Natural killer cell (primary cell): ENCODE measurements around the gene PADI1. TPM values are rescaled to one million over a fixed set of nuclear protein-coding genes. Genes with fewer than 3 reads are reported as not detected.

Source experiments
- ATAC-seq, 3 donors: fragments of 150-1000 bp in 2 of 3; fragments of 200-7000 bp in 1 of 3; cut with Tn5 transposase; 1 replicate in 1 of 3; 2 replicates in 2 of 3; pipeline ENCODE4 v1.10.0; 2021; ENCODE audit warnings: mild to moderate bottlenecking in 2 of 3, moderate library complexity in 2 of 3
- DNase-seq, 2 donors: peaks; one replicate each; pipeline versions ENCODE4 v3.0.0 to v3.0.0-alpha.2; 2013 to 2021; ENCODE audit warnings: mixed read lengths in 1 of 2
- H3K27ac ChIP-seq: one replicate; pipeline ENCODE4 v1.5.1; 2013; ENCODE audit warnings: mild to moderate bottlenecking, low read length
- H3K27me3 ChIP-seq: one replicate; pipeline ENCODE4 v1.6.1; 2013; ENCODE audit warnings: low read length; ENCODE audit not compliant: control insufficient read depth, insufficient read depth
- H3K36me3 ChIP-seq: one replicate; pipeline ENCODE4 v1.6.1; 2013; ENCODE audit warnings: low read length; ENCODE audit not compliant: control insufficient read depth, insufficient read depth
- H3K4me1 ChIP-seq: one replicate; pipeline ENCODE4 v1.6.1; 2013; ENCODE audit warnings: low read length; ENCODE audit not compliant: control insufficient read depth, insufficient read depth
- H3K4me3 ChIP-seq: one replicate; pipeline ENCODE4 v1.5.1; 2013; ENCODE audit warnings: low read length
- H3K9me3 ChIP-seq: one replicate; pipeline ENCODE4 v1.6.1; 2013; ENCODE audit warnings: low read length; ENCODE audit not compliant: control insufficient read depth, insufficient read depth
- H3K27ac Mint-ChIP-seq, 2 donors: one replicate each; pipeline ENCODE4 v1.8.0; 2022; ENCODE audit warnings: mild to moderate bottlenecking in 2 of 2, mixed read lengths in 2 of 2, moderate library complexity in 1 of 2
- H3K27me3 Mint-ChIP-seq, 2 donors: one replicate each; pipeline ENCODE4 v1.8.0; 2022; ENCODE audit warnings: low read depth in 2 of 2, mixed read lengths in 2 of 2
- H3K36me3 Mint-ChIP-seq: one replicate; pipeline ENCODE4 v1.8.0; 2022; ENCODE audit warnings: mixed read lengths
- H3K4me1 Mint-ChIP-seq, 2 donors: one replicate each; pipeline ENCODE4 v1.8.0; 2022; ENCODE audit warnings: mixed read lengths in 2 of 2
- H3K4me3 Mint-ChIP-seq: one replicate; pipeline ENCODE4 v1.8.0; 2022; ENCODE audit warnings: mild to moderate bottlenecking, moderate library complexity, mixed read lengths
- H3K9me3 Mint-ChIP-seq, 2 donors: one replicate each; pipeline ENCODE4 v1.8.0; 2022; ENCODE audit warnings: mixed read lengths in 2 of 2
- WGBS: methylation state at CpG from one replicate; pipeline ENCODE4 v1.1.7; 2013; ENCODE audit warnings: missing lambda C conversion rate; ENCODE audit not compliant: insufficient coverage; 5-methylcytosine and 5-hydroxymethylcytosine counted together
- intact Hi-C: fragments of 100-400 bp; cut with micrococcal nuclease; formaldehyde crosslinking; loops from one replicate; pipeline ENCODE4 v1.14.2; 2022
- total RNA-seq, 4 donors: library from RNA; stranded (reverse); fragments of 120-200 nt in 1 of 4; gene quantifications; one replicate each; pipeline versions ENCODE4 v1.2.3 to v1.2.4, GENCODE V29; 2013 to 2022
- TF ChIP-seq, protein P1 (sequence below): fragments of 200-600 bp; IDR thresholded peaks from one replicate; pipeline ENCODE4 v1.8.0; 2022; ENCODE audit warnings: antibody characterized with exemption

PADI1 gene
- total RNA-seq, 3 donors from 2014 or later (not counting 1 experiment from before 2014, with no cell fraction given), result not detected

GRCh38 chr1:17194133-17194475 is 10.8 kb upstream of the PADI1 start:
- intact Hi-C loops, result no loop called here
- no peak overlapping the region for H3K27ac Mint-ChIP-seq

DNA sequence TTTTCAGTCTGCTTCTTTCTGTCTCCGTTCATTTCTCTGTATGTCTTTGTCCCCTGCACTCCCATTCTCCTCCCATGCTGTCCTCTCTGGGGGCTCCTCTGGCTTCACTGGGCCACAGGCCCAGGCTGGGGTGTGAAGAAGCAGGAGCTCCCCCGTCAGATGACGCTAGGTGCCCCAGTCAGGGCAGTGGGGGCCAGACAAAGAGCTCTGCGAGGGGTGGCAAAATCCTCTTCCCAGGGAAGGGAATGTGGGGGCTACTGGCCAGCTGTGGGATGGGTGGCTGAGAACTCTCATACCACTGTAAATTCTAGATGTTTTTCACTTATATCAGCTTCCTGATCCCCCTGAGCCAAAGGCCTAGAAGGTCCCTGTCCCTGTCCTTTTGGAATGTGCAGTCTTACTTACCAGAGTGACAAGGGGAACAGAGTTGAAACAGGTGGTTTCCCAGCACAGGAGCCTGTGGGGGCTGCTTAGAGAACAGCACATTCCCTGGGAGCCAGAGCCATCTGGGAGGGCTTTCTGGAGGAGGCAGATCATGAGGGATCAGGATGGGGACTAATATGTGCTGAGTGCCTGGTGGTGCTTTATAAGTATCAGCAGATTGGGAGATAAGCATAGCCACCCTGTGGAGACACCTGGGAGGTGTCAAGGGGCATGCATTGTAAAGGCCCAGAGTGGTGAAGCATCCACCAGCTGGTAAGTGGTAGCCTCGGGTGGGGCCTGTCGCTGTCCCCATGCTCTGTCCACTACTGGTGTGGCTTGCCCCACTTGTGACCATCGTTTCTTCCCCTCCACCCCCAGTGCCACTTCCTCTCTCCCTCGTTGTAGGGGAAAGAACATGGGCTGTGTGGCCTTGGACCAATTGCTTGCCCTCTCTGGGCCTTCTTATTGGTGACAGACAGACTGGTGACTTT is 10.1 kb upstream of the PADI1 start:
- no peaks in the 10 kb centered on the region for H3K4me1 ChIP-seq
- peaks cover 7 to 10% of the 10 kb centered on the region in 2 donors for H3K4me1 Mint-ChIP-seq
- H3K27ac ChIP-seq, result no peak overlapping the region
- no peaks in the 10 kb centered on the region for H3K27me3 ChIP-seq
- H3K4me3 ChIP-seq, result no peak overlapping the region
- H3K36me3 ChIP-seq, result no peaks in the 10 kb centered on the region
- no peaks in the 10 kb centered on the region for H3K9me3 Mint-ChIP-seq
- H3K36me3 Mint-ChIP-seq, result no peaks in the 10 kb centered on the region
- H3K27me3 Mint-ChIP-seq, result peaks cover 6 to 10% of the 10 kb centered on the region in 2 donors
- TF ChIP-seq, protein P1, sequence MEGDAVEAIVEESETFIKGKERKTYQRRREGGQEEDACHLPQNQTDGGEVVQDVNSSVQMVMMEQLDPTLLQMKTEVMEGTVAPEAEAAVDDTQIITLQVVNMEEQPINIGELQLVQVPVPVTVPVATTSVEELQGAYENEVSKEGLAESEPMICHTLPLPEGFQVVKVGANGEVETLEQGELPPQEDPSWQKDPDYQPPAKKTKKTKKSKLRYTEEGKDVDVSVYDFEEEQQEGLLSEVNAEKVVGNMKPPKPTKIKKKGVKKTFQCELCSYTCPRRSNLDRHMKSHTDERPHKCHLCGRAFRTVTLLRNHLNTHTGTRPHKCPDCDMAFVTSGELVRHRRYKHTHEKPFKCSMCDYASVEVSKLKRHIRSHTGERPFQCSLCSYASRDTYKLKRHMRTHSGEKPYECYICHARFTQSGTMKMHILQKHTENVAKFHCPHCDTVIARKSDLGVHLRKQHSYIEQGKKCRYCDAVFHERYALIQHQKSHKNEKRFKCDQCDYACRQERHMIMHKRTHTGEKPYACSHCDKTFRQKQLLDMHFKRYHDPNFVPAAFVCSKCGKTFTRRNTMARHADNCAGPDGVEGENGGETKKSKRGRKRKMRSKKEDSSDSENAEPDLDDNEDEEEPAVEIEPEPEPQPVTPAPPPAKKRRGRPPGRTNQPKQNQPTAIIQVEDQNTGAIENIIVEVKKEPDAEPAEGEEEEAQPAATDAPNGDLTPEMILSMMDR, result no peak
- DNase-seq, result peak in 1 of 2 donors; percentile 7
- ATAC-seq, result no peak
- 68% methylated on average over 8 of the region's 8 CpGs for WGBS
- H3K4me3 Mint-ChIP-seq, result no peak overlapping the region
- intact Hi-C loops, result no loop called here
- no peaks in the 10 kb centered on the region for H3K9me3 ChIP-seq
- H3K27ac Mint-ChIP-seq, result no peak overlapping the region

More at GRCh38 chr1:17194133-17194475, 10.8 kb upstream of the PADI1 start:
- TF ChIP-seq, protein P1, result no peak
- H3K4me1 ChIP-seq, result no peaks in the 10 kb centered on the region
- no peaks in the 10 kb centered on the region for H3K27me3 ChIP-seq
- Mint-ChIP-seq H3K4me1 (peaks cover 7 to 10% of the 10 kb centered on the region in 2 donors), H3K4me3 (no peak overlapping the region), H3K36me3 (no peaks in the 10 kb centered on the region), H3K9me3 (no peaks in the 10 kb centered on the region), H3K27me3 (peaks cover 6 to 10% of the 10 kb centered on the region in 2 donors)
- no peak overlapping the region for H3K4me3 ChIP-seq
- no peaks in the 10 kb centered on the region for H3K9me3 ChIP-seq
- DNase-seq, result no peak
- ATAC-seq, result no peak
- WGBS, result 71% methylated on average over 3 of the region's 3 CpGs
- H3K36me3 ChIP-seq, result no peaks in the 10 kb centered on the region
- H3K27ac ChIP-seq, result no peak overlapping the region

- H3K27me3 Mint-ChIP-seq, result peaks cover 6 to 10% of the 10 kb centered on the region in 2 donors
- TF ChIP-seq, protein P1, result no peak
- Histone ChIP-seq H3K4me3 (no peak overlapping the region), H3K9me3 (no peaks in the 10 kb centered on the region), H3K4me1 (no peaks in the 10 kb centered on the region), H3K36me3 (no peaks in the 10 kb centered on the region), H3K27me3 (no peaks in the 10 kb centered on the region), H3K27ac (no peak overlapping the region)
- H3K27ac Mint-ChIP-seq, result no peak overlapping the region
- 92% methylated on average over 3 of the region's 3 CpGs for WGBS
- ATAC-seq (no peak), DNase-seq (no peak)
- intact Hi-C loops, result no loop called here
- H3K4me1 Mint-ChIP-seq, result peaks cover 7 to 10% of the 10 kb centered on the region in 2 donors
- H3K36me3 Mint-ChIP-seq, result no peaks in the 10 kb centered on the region
- no peaks in the 10 kb centered on the region for H3K9me3 Mint-ChIP-seq
- H3K4me3 Mint-ChIP-seq, result no peak overlapping the region
These were observed 9.2 kb upstream of the PADI1 start for GRCh38 chr1:17195731-17196130.
